Right lobe of liver (tissue), 4 donors: Measurements from ENCODE around the gene PNLIPRP2.

Source experiments
- CTCF ChIP-seq, 4 donors: fragments of 200-600 bp in 3 of 4; fragments of 450-650 bp in 1 of 4; IDR thresholded peaks; one replicate each; pipeline versions ENCODE4 v1.5.1 to v1.8.0; 2016 to 2022; ENCODE audit warnings: antibody characterized with exemption in 4 of 4, mild to moderate bottlenecking in 2 of 4
- POLR2A ChIP-seq: fragments of 450-650 bp; IDR thresholded peaks from one replicate; pipeline ENCODE4 v1.6.1; 2017; ENCODE audit warnings: antibody characterized with exemption, mild to moderate bottlenecking
- donor health status: DM: no; HTN: no; CAD: no.
- donor health status: DM: no; HTN: no; CAD: no.
- donor health status: DM: no; HTN: yes; CAD: no.

- TF ChIP-seq CTCF (IDR thresholded peaks at IDR 0.05) (no peak), POLR2A (no peak)
These were observed 58.6 kb downstream of the PNLIPRP2 start for GRCh38 chr10:116679351-116679750.
